ENCODE data around the gene CACNG3.

CACNG3 gene

DNA sequence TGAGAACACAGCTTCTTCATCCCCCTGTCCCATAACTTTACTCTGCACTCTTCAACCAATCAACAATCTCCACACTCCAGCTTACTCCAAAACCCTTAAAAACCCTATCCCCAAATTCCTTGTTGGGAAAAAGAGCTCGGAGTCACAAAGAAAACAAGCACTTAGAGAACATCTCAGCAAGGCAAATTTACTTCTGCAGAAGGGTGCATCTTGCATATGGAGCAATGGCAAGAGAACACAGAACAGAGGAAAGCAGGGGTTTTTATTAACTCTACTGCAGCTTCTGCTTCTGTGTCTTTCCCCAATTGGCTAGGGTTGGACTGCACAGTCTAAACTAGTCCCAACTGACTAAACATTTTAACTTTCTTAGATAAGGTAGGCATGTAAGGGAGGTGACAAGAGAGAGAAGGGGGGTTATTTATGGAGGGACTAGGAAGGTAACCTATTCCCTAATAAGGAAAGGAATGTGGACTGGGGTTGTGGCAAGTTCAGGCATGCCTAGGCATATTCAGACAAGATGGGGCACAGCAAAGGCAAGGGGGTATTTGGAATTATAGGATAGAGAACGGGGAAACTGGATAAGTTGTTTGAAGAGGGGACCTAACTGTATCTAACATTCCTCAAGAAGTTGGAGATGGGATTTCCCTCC, 125.5 kb downstream of the CACNG3 start:
- DNase-seq (ENCODE audit: extremely low spot score) = no peak
- ChIA-PET CTCF (no interaction called here), POLR2A (no interaction called here)
- TF ChIP-seq, protein P1, sequence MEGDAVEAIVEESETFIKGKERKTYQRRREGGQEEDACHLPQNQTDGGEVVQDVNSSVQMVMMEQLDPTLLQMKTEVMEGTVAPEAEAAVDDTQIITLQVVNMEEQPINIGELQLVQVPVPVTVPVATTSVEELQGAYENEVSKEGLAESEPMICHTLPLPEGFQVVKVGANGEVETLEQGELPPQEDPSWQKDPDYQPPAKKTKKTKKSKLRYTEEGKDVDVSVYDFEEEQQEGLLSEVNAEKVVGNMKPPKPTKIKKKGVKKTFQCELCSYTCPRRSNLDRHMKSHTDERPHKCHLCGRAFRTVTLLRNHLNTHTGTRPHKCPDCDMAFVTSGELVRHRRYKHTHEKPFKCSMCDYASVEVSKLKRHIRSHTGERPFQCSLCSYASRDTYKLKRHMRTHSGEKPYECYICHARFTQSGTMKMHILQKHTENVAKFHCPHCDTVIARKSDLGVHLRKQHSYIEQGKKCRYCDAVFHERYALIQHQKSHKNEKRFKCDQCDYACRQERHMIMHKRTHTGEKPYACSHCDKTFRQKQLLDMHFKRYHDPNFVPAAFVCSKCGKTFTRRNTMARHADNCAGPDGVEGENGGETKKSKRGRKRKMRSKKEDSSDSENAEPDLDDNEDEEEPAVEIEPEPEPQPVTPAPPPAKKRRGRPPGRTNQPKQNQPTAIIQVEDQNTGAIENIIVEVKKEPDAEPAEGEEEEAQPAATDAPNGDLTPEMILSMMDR (IDR thresholded peaks at IDR 0.05; ENCODE audit: control extremely low read depth, extremely low read depth, low read depth, missing control alignments) = no peak

DNA sequence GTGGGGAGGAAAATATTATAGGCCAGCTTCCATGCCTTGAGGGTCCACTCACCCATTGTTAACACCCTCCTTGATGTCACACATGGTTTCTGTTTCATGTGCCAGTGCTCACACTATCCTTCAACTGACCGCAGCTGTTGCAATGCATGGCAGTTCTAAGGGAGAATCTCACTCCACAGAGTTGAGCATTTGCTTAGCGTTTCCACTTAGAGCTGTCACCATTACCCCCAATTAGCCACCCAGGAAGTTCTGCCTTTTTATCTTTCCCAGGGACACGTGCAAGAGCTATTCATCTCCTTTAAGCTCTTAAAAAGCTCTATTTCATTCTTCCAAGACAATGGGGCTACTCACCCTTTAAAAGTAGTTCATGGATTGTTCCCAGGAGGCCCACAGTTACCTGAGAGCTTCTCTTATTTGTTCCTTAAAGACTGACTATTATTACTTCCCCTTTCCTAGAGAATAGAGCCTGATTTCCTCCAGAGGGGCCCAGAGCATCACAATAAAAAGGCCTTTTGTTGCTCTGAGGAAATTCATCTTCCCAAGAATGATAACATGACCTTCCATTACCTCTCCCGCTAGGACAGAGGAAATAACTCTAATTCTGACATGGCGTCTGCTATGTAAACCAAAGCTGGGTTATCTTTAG, 126.8 kb downstream of the CACNG3 start:
- POLR2A ChIA-PET = no interaction called here
- no peak for DNase-seq (ENCODE audit: extremely low spot score)

DNA sequence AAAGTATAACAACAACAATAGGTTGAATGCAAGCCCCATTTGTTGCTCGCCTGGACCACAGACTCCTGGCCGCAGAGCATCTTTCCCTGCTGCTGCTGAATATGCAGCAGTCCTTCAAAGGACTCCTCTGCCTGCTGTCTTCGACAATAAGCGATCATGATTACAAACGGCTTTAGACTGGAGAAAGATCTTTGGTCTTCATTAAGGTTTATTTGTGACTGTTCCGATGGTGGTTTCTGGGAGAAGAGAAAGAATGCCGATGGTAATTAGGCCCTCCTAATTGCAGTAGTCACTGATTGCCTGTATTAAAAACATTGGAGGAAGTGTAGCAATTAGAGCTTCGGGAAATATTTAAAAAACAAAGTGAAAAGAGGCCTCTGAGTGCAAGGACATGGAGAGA, 138.2 kb downstream of the CACNG3 start:
- no peak for DNase-seq (ENCODE audit: extremely low spot score)
- ChIA-PET CTCF (no interaction called here), POLR2A (no interaction called here)
- TF ChIP-seq, protein P1 (IDR thresholded peaks at IDR 0.05; ENCODE audit: control extremely low read depth, extremely low read depth, low read depth, missing control alignments) = no peak

More for the DNA sequence above, 126.8 kb downstream of the CACNG3 start:
- CTCF ChIA-PET = interaction anchor here (1.4 kb wide), 1 partner anchor 42 kb away, joined by 3 read pairs; no protein-coding TSS in a partner anchor
- TF ChIP-seq, protein P1 (IDR thresholded peaks at IDR 0.05; ENCODE audit: control extremely low read depth, extremely low read depth, low read depth, missing control alignments) = no peak

DNA sequence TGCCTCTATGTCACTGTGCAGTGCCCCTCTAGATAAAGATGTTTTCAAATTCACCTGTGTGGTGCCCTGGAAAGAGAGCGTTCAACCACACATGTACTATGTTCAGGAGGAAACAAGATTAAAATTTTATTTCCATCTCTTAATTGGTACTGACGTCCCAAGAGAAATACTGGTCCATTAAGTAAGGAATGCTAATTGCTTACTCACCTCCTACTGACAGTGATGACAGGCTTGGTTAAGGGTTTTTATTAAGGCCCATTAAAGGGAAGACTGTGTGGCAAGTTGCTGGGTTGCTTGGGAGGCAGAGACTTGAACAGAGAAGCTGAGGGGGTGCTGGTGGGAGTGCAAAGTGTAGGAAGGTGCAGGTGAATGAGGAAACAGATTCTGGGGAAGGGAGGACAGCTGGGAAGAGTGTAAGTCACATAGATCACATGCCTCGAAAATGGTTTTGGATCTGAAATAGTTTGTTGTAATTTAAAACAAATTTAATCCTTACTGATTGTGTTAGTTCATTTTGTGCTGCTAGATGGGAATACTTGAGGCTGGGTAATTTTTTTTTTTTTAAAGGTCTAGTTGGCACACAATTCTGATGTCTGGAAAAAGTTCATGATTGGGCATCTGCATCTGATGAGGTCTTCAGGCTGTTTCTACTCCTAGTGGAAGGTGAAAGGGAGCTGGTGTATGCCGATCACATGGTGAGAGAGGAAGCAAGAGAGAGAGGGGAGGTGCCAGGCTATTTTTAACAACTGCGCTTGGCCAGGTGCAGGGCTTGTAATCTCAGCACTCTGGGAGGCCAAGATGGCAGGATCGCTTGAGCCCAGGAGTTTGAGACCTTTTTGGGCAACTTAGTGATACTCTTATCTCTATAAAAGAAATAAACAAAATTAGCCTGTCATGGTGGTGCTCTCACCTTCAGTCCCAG, 140.5 kb downstream of the CACNG3 start:
- CTCF ChIA-PET = interaction anchor here (0.9 kb wide), 1 partner anchor 9 kb away, joined by 3 read pairs; no protein-coding TSS in a partner anchor
- POLR2A ChIA-PET = no interaction called here
- DNase-seq (ENCODE audit: extremely low spot score) = no peak
- TF ChIP-seq, protein P1 (IDR thresholded peaks at IDR 0.05; ENCODE audit: control extremely low read depth, extremely low read depth, low read depth, missing control alignments) = no peak

DNA sequence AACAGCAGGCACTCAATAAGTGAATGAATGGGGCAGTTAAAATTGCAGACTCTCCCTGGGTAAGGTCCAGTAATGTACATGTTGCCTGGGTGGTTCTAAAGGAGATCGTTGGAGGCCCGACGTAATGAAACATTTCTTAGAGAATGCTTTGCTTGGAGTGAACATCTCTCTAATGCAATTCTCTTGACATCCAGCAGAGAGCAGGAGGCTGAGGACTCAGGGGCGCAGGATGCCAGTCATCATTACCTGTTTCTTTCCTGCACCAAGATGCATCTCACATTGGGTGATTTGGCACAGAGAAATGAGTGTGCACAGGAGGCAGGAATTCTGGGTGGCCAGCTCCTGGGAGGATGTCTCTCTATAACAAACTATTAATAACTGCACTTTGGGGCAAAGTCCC, 152.9 kb downstream of the CACNG3 start:
- TF ChIP-seq, protein P1 (IDR thresholded peaks at IDR 0.05; ENCODE audit: control extremely low read depth, extremely low read depth, low read depth, missing control alignments) = no peak
- DNase-seq (ENCODE audit: extremely low spot score) = peak; percentile 21
- CTCF ChIA-PET = no interaction called here
- POLR2A ChIA-PET = no interaction called here

Data from GM10248 (cell line).